Activated CD8-positive, alpha-beta T cell treated with anti-CD3 and anti-CD28 coated beads, Interleukin-2, amount 10 ng/mL, durations not matched to agents 7 days and 5 days (primary cell): ENCODE data around the gene SUCLG2. TPM values are rescaled to one million over a fixed set of nuclear protein-coding genes. Genes with fewer than 3 reads are reported as not detected.

Experiments
- ATAC-seq: fragments of 150-1000 bp; cut with Tn5 transposase; one replicate; pipeline ENCODE4 v1.10.0; 2021; ENCODE audit warnings: moderate library complexity
- CTCF ChIA-PET: fragments of 350-600 bp; sonication (Branson Sonifier 250); formaldehyde crosslinking; loops from one replicate; lab custom pipeline; 2021; ENCODE audit warnings: antibody characterized with exemption; lab: Charles Lee
- POLR2A ChIA-PET: fragments of 350-600 bp; sonication (Branson Sonifier 250); formaldehyde crosslinking; loops from one replicate; lab custom pipeline; 2021; ENCODE audit warnings: antibody characterized with exemption; lab: Charles Lee
- DNase-seq: peaks from one replicate; pipeline ENCODE4 v3.0.0-alpha.2; 2020
- H3K27ac Mint-ChIP-seq: one replicate; pipeline ENCODE4 v1.8.0; 2021; ENCODE audit warnings: mild to moderate bottlenecking, mixed read lengths
- H3K27me3 Mint-ChIP-seq: one replicate; pipeline ENCODE4 v1.8.0; 2021; ENCODE audit warnings: low read depth, mixed read lengths
- H3K36me3 Mint-ChIP-seq: one replicate; pipeline ENCODE4 v1.8.0; 2021; ENCODE audit warnings: low read depth, mixed read lengths
- H3K4me1 Mint-ChIP-seq: one replicate; pipeline ENCODE4 v1.8.0; 2021; ENCODE audit warnings: low read depth, mixed read lengths
- H3K4me3 Mint-ChIP-seq: one replicate; pipeline ENCODE4 v1.8.0; 2021; ENCODE audit warnings: mild to moderate bottlenecking, mixed read lengths
- H3K9me3 Mint-ChIP-seq: one replicate; pipeline ENCODE4 v1.8.0; 2022; ENCODE audit warnings: mixed read lengths; ENCODE audit not compliant: insufficient read depth
- total RNA-seq, 2 experiments: library from RNA; stranded (reverse); gene quantifications; one replicate each; pipeline ENCODE4 v1.2.3, GENCODE V29; 2021

SUCLG2 gene
- total RNA-seq, 2 experiments from 2014 or later, result 51.7 to 55.0 TPM

GRCh38 chr3:67649681-67650080 is 4.7 kb downstream of the SUCLG2 start:
- Mint-ChIP-seq H3K27me3 (no peaks in the 10 kb centered on the region), H3K27ac (peak overlapping the region; percentile 25), H3K4me3 (no peak overlapping the region), H3K36me3 (peaks cover 72% of the 10 kb centered on the region), H3K9me3 (no peaks in the 10 kb centered on the region), H3K4me1 (peaks cover 44% of the 10 kb centered on the region)
- ATAC-seq, result no peak
- DNase-seq, result no peak
- ChIA-PET CTCF (no interaction called here), POLR2A (no interaction called here)

- ChIA-PET CTCF (interaction anchor here (1.1 kb wide), 1 partner anchor 142 kb away, joined by 3 read pairs; no protein-coding TSS in a partner anchor), POLR2A (no interaction called here)
- Mint-ChIP-seq H3K4me1 (peaks cover 44% of the 10 kb centered on the region), H3K27me3 (no peaks in the 10 kb centered on the region), H3K9me3 (no peaks in the 10 kb centered on the region), H3K27ac (no peak overlapping the region), H3K4me3 (no peak overlapping the region), H3K36me3 (peaks cover 80% of the 10 kb centered on the region)
- DNase-seq, result no peak
- ATAC-seq, result no peak
Observed at GRCh38 chr3:67648701-67649100, 5.7 kb downstream of the SUCLG2 start.

- no peak for ATAC-seq
- DNase-seq, result no peak
- Mint-ChIP-seq H3K4me1 (peaks cover 43% of the 10 kb centered on the region), H3K27ac (no peak overlapping the region), H3K27me3 (no peaks in the 10 kb centered on the region), H3K4me3 (no peak overlapping the region), H3K9me3 (no peaks in the 10 kb centered on the region), H3K36me3 (peaks cover 81% of the 10 kb centered on the region)
- ChIA-PET CTCF (interaction anchor here (1.1 kb wide), 1 partner anchor 142 kb away, joined by 3 read pairs; no protein-coding TSS in a partner anchor), POLR2A (no interaction called here)
Observed at GRCh38 chr3:67648229-67648628, 6.2 kb downstream of the SUCLG2 start.

- Mint-ChIP-seq H3K27me3 (no peaks in the 10 kb centered on the region), H3K4me1 (peaks cover 35% of the 10 kb centered on the region), H3K4me3 (no peak overlapping the region), H3K36me3 (peaks cover 80% of the 10 kb centered on the region), H3K9me3 (no peaks in the 10 kb centered on the region), H3K27ac (no peak overlapping the region)
- ATAC-seq (no peak), DNase-seq (no peak)
- ChIA-PET CTCF (no interaction called here), POLR2A (no interaction called here)
Observed at GRCh38 chr3:67647390-67647878, 7.0 kb downstream of the SUCLG2 start.

- no peak overlapping the region for H3K27ac Mint-ChIP-seq
- DNase-seq, result no peak
- CTCF ChIA-PET, result interaction anchor here (1.5 kb wide), 1 partner anchor 9 kb away, joined by 3 read pairs; no protein-coding TSS in a partner anchor
- POLR2A ChIA-PET, result no interaction called here
- no peak overlapping the region for H3K4me3 Mint-ChIP-seq
- no peak for ATAC-seq
- no peaks in the 10 kb centered on the region for H3K27me3 Mint-ChIP-seq
- H3K9me3 Mint-ChIP-seq, result no peaks in the 10 kb centered on the region
- H3K36me3 Mint-ChIP-seq, result peaks cover 75% of the 10 kb centered on the region
- H3K4me1 Mint-ChIP-seq, result peaks cover 29% of the 10 kb centered on the region
Observed at GRCh38 chr3:67646586-67647234, 7.7 kb downstream of the SUCLG2 start.

- Mint-ChIP-seq H3K27me3 (no peaks in the 10 kb centered on the region), H3K4me1 (peaks cover 20% of the 10 kb centered on the region), H3K4me3 (no peak overlapping the region), H3K36me3 (peaks cover 72% of the 10 kb centered on the region), H3K27ac (no peak overlapping the region), H3K9me3 (no peaks in the 10 kb centered on the region)
- ATAC-seq (no peak), DNase-seq (no peak)
- ChIA-PET POLR2A (no interaction called here), CTCF (interaction anchor here (1.0 kb wide), 1 partner anchor 23 kb away, joined by 3 read pairs; no protein-coding TSS in a partner anchor)
Observed at GRCh38 chr3:67644827-67645226, 9.6 kb downstream of the SUCLG2 start.

- no peak for ATAC-seq
- Mint-ChIP-seq H3K4me3 (no peak overlapping the region), H3K36me3 (peaks cover 70% of the 10 kb centered on the region), H3K4me1 (peaks cover 15% of the 10 kb centered on the region), H3K9me3 (no peaks in the 10 kb centered on the region), H3K27ac (no peak overlapping the region), H3K27me3 (no peaks in the 10 kb centered on the region)
- DNase-seq, result no peak
- ChIA-PET POLR2A (interaction anchor here (0.6 kb wide), 2 partner anchors 140 to 141 kb away, joined by 3 to 5 read pairs; no protein-coding TSS in a partner anchor), CTCF (no interaction called here)
Observed at GRCh38 chr3:67642734-67643133, 11.7 kb downstream of the SUCLG2 start.

GRCh38 chr3:67642190-67642589 is 12.2 kb downstream of the SUCLG2 start:
- no peaks in the 10 kb centered on the region for H3K27me3 Mint-ChIP-seq
- ATAC-seq (no peak), DNase-seq (no peak)
- ChIA-PET POLR2A (interaction anchor here (0.6 kb wide), 1 partner anchor 141 kb away, joined by 5 read pairs; no protein-coding TSS in a partner anchor), CTCF (no interaction called here)
- H3K4me3 Mint-ChIP-seq, result no peak overlapping the region
- peaks cover 70% of the 10 kb centered on the region for H3K36me3 Mint-ChIP-seq
- H3K9me3 Mint-ChIP-seq, result no peaks in the 10 kb centered on the region
- no peak overlapping the region for H3K27ac Mint-ChIP-seq
- peaks cover 12% of the 10 kb centered on the region for H3K4me1 Mint-ChIP-seq

- Mint-ChIP-seq H3K4me1 (peaks cover 10% of the 10 kb centered on the region), H3K27ac (no peak overlapping the region), H3K9me3 (no peaks in the 10 kb centered on the region), H3K27me3 (no peaks in the 10 kb centered on the region), H3K36me3 (peaks cover 70% of the 10 kb centered on the region), H3K4me3 (no peak overlapping the region)
- CTCF ChIA-PET, result no interaction called here
- POLR2A ChIA-PET, result no interaction called here
- DNase-seq (no peak), ATAC-seq (no peak)
Observed at GRCh38 chr3:67641451-67641850, 13.0 kb downstream of the SUCLG2 start.

GRCh38 chr3:67640023-67640660 is 14.3 kb downstream of the SUCLG2 start:
- Mint-ChIP-seq H3K27me3 (no peaks in the 10 kb centered on the region), H3K36me3 (peaks cover 71% of the 10 kb centered on the region)
- POLR2A ChIA-PET, result no interaction called here

GRCh38 chr3:67637255-67637900 is 17.0 kb downstream of the SUCLG2 start:
- POLR2A ChIA-PET, result no interaction called here
- Mint-ChIP-seq H3K9me3 (no peaks in the 10 kb centered on the region), H3K27ac (no peak overlapping the region), H3K36me3 (peaks cover 60% of the 10 kb centered on the region), H3K27me3 (no peaks in the 10 kb centered on the region), H3K4me3 (no peak overlapping the region), H3K4me1 (peaks cover 21% of the 10 kb centered on the region)
- DNase-seq, result no peak
- CTCF ChIA-PET, result interaction anchor here (1.6 kb wide), 1 partner anchor 152 kb away, joined by 4 read pairs; no protein-coding TSS in a partner anchor
- no peak for ATAC-seq

More at GRCh38 chr3:67640023-67640660, 14.3 kb downstream of the SUCLG2 start:
- CTCF ChIA-PET, result no interaction called here
- peaks cover 17% of the 10 kb centered on the region for H3K4me1 Mint-ChIP-seq
- no peak overlapping the region for H3K27ac Mint-ChIP-seq
- H3K9me3 Mint-ChIP-seq, result no peaks in the 10 kb centered on the region
- no peak overlapping the region for H3K4me3 Mint-ChIP-seq
- no peak for DNase-seq
- ATAC-seq, result no peak
